WTC11 (cell line): ENCODE data around the gene MAB21L3. TPM values are rescaled to one million over a fixed set of nuclear protein-coding genes. Genes with fewer than 3 reads are reported as not detected.

Experiments used
- ATAC-seq: fragments of 200-7000 bp; cut with Tn5 transposase; 2 replicates; pipeline ENCODE4 v1.10.0; 2021; ENCODE audit warnings: mild to moderate bottlenecking, moderate library complexity
- CTCF ChIA-PET: fragments of 300-600 bp; sonication (Branson Sonifier 250); formaldehyde crosslinking; loops from one replicate; lab custom pipeline; 2021; ENCODE audit warnings: antibody characterized with exemption; lab: Charles Lee
- POLR2A ChIA-PET: fragments of 350-600 bp; sonication (Branson Sonifier 250); formaldehyde crosslinking; loops from one replicate; lab custom pipeline; 2021; ENCODE audit warnings: antibody characterized with exemption; lab: Charles Lee
- DNase-seq: peaks from one replicate; pipeline ENCODE4 v3.0.0; 2021; ENCODE audit warnings: low spot score
- H3K27ac Mint-ChIP-seq: 2 replicates; pipeline ENCODE4 v1.8.0; 2021; ENCODE audit warnings: mixed read lengths
- H3K27me3 Mint-ChIP-seq: 2 replicates; pipeline ENCODE4 v1.8.0; 2021; ENCODE audit warnings: low read depth, mild to moderate bottlenecking, moderate library complexity, mixed read lengths
- H3K36me3 Mint-ChIP-seq: 2 replicates; pipeline ENCODE4 v1.8.0; 2021; ENCODE audit warnings: mixed read lengths
- H3K4me1 Mint-ChIP-seq: 2 replicates; pipeline ENCODE4 v1.8.0; 2022; ENCODE audit warnings: mixed read lengths
- H3K4me3 Mint-ChIP-seq: 2 replicates; pipeline ENCODE4 v1.8.0; 2021; ENCODE audit warnings: mild to moderate bottlenecking, moderate library complexity, mixed read lengths
- H3K9me3 Mint-ChIP-seq: 2 replicates; pipeline ENCODE4 v1.8.0; 2021; ENCODE audit warnings: mixed read lengths
- GABPB1 ChIP-seq: sonication (generic); formaldehyde crosslinking; IDR thresholded peaks from 2 replicates; pipeline ENCODE4 v1.8.1; 2023; ENCODE audit warnings: mild to moderate bottlenecking, missing genetic modification reagents
- GRHL2 ChIP-seq: fragments of 250-450 bp; sonication (Bioruptor Pico); IDR thresholded peaks from 2 replicates; pipeline ENCODE4 v1.8.0; 2022; ENCODE audit warnings: mild to moderate bottlenecking, moderate library complexity; ENCODE audit not compliant: insufficient replicate concordance, severe bottlenecking
- IRF2 ChIP-seq: sonication (generic); formaldehyde crosslinking; IDR thresholded peaks from 2 replicates; pipeline ENCODE4 v1.8.0; 2022; ENCODE audit warnings: low read depth, missing genetic modification reagents, borderline replicate concordance
- JAZF1 ChIP-seq: fragments of 250-450 bp; sonication (Bioruptor Pico); IDR thresholded peaks from 2 replicates; pipeline ENCODE4 v1.9.0; 2021; ENCODE audit warnings: moderate library complexity, mild to moderate bottlenecking, inconsistent platforms
- NR3C1 ChIP-seq: sonication (generic); formaldehyde crosslinking; conservative IDR thresholded peaks from 2 replicates; pipeline ENCODE4 v1.8.1; 2023; ENCODE audit warnings: low read depth, mild to moderate bottlenecking, missing genetic modification reagents
- SMAD3 ChIP-seq: sonication (generic); formaldehyde crosslinking; IDR thresholded peaks from 2 replicates; pipeline ENCODE4 v1.8.0; 2022; ENCODE audit warnings: missing genetic modification reagents, mild to moderate bottlenecking, borderline replicate concordance
- TEAD1 ChIP-seq: sonication (generic); formaldehyde crosslinking; IDR thresholded peaks from 2 replicates; pipeline ENCODE4 v1.8.0; 2022; ENCODE audit warnings: mild to moderate bottlenecking, missing genetic modification reagents
- TEAD4 ChIP-seq: sonication (generic); formaldehyde crosslinking; IDR thresholded peaks from 2 replicates; pipeline ENCODE4 v1.8.0; 2022; ENCODE audit warnings: mild to moderate bottlenecking, missing genetic modification reagents
- ZBTB21 ChIP-seq: sonication (generic); formaldehyde crosslinking; IDR thresholded peaks from 2 replicates; pipeline ENCODE4 v1.8.1; 2023; ENCODE audit warnings: mild to moderate bottlenecking, missing genetic modification reagents, borderline replicate concordance
- ZNF317 ChIP-seq: sonication (generic); formaldehyde crosslinking; IDR thresholded peaks from 2 replicates; pipeline ENCODE4 v1.8.1; 2023; ENCODE audit warnings: low read depth, mild to moderate bottlenecking, moderate library complexity, missing genetic modification reagents, borderline replicate concordance
- ZNF423 ChIP-seq: fragments of 250-450 bp; sonication (Bioruptor Pico); IDR thresholded peaks from 2 replicates; pipeline ENCODE4 v2.1.2; 2022; ENCODE audit warnings: mild to moderate bottlenecking, moderate library complexity
- total RNA-seq: library from RNA; stranded (reverse); gene quantifications from 3 replicates; pipeline ENCODE4 v1.2.3, GENCODE V29; 2021
- TF ChIP-seq, protein P1 (sequence below): sonication (generic); formaldehyde crosslinking; IDR thresholded peaks from 2 replicates; pipeline ENCODE4 v1.8.1; 2022; ENCODE audit warnings: low read depth, missing genetic modification reagents, borderline replicate concordance
- TF ChIP-seq, protein P2 (sequence below): fragments of 250-450 bp; sonication (Bioruptor Pico); IDR thresholded peaks from 2 replicates; pipeline ENCODE4 v1.9.0; 2021; ENCODE audit warnings: mild to moderate bottlenecking, borderline replicate concordance
- TF ChIP-seq, protein P3 (sequence below): fragments of 250-450 bp; sonication (Bioruptor Pico); IDR thresholded peaks from 2 replicates; pipeline ENCODE4 v2.1.2; 2022; ENCODE audit warnings: mild to moderate bottlenecking, moderate library complexity
- TF ChIP-seq, protein P4 (sequence below): sonication (generic); formaldehyde crosslinking; IDR thresholded peaks from 2 replicates; pipeline ENCODE4 v1.8.1; 2023; ENCODE audit warnings: mild to moderate bottlenecking, missing genetic modification reagents, moderate library complexity
- TF ChIP-seq, protein P5 (sequence below): fragments of 250-450 bp; sonication (Bioruptor Pico); conservative IDR thresholded peaks from 2 replicates; pipeline ENCODE4 v1.9.0; 2021; ENCODE audit warnings: mild to moderate bottlenecking
- TF ChIP-seq, protein P6 (sequence below): fragments of 250-450 bp; sonication (Bioruptor Pico); IDR thresholded peaks from 2 replicates; pipeline ENCODE4 v1.9.0; 2021; ENCODE audit warnings: moderate library complexity, mild to moderate bottlenecking, inconsistent platforms, borderline replicate concordance
- TF ChIP-seq, protein P7 (sequence below): sonication (generic); formaldehyde crosslinking; IDR thresholded peaks from 2 replicates; pipeline ENCODE4 v1.8.0; 2022; ENCODE audit warnings: missing genetic modification reagents
- TF ChIP-seq, protein P8 (sequence below): sonication (generic); formaldehyde crosslinking; IDR thresholded peaks from 2 replicates; pipeline ENCODE4 v1.8.0; 2022; ENCODE audit warnings: mild to moderate bottlenecking, missing genetic modification reagents

Gene MAB21L3
- total RNA-seq, 1 experiment from 2014 or later, result not detected

DNA sequence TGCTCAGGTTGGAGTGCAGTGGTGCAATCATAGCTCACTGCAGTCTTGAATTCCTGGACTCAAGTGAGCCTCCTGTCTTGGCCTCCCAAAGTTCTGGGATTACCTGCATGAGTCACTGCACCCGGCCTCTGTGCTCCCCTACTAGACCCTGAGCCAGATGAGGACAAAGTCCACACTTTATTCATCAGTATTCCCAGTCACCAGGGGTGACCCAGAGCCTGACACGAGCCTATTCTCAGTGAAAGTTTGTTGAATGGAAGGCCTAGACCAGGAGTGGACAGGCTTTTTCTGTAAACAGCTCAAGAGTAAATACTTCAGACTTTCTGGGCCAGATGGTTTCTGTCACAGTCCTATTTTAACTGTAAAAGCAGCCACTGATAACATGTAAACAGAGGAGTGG is 68.2 kb downstream of the MAB21L3 start:
- no peak for DNase-seq
- no peaks in the 10 kb centered on the region for H3K4me1 Mint-ChIP-seq
- no peak overlapping the region for H3K27ac Mint-ChIP-seq
- ChIA-PET POLR2A (no interaction called here), CTCF (no interaction called here)
- TF ChIP-seq, protein P1, sequence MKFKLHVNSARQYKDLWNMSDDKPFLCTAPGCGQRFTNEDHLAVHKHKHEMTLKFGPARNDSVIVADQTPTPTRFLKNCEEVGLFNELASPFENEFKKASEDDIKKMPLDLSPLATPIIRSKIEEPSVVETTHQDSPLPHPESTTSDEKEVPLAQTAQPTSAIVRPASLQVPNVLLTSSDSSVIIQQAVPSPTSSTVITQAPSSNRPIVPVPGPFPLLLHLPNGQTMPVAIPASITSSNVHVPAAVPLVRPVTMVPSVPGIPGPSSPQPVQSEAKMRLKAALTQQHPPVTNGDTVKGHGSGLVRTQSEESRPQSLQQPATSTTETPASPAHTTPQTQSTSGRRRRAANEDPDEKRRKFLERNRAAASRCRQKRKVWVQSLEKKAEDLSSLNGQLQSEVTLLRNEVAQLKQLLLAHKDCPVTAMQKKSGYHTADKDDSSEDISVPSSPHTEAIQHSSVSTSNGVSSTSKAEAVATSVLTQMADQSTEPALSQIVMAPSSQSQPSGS, result no peak
- TF ChIP-seq GRHL2 (no peak), TEAD4 (no peak), GABPB1 (CRISPR knock-in tag) (peak; percentile 46; the same call in 1 of the 2 replicates)
- TF ChIP-seq, protein P2, sequence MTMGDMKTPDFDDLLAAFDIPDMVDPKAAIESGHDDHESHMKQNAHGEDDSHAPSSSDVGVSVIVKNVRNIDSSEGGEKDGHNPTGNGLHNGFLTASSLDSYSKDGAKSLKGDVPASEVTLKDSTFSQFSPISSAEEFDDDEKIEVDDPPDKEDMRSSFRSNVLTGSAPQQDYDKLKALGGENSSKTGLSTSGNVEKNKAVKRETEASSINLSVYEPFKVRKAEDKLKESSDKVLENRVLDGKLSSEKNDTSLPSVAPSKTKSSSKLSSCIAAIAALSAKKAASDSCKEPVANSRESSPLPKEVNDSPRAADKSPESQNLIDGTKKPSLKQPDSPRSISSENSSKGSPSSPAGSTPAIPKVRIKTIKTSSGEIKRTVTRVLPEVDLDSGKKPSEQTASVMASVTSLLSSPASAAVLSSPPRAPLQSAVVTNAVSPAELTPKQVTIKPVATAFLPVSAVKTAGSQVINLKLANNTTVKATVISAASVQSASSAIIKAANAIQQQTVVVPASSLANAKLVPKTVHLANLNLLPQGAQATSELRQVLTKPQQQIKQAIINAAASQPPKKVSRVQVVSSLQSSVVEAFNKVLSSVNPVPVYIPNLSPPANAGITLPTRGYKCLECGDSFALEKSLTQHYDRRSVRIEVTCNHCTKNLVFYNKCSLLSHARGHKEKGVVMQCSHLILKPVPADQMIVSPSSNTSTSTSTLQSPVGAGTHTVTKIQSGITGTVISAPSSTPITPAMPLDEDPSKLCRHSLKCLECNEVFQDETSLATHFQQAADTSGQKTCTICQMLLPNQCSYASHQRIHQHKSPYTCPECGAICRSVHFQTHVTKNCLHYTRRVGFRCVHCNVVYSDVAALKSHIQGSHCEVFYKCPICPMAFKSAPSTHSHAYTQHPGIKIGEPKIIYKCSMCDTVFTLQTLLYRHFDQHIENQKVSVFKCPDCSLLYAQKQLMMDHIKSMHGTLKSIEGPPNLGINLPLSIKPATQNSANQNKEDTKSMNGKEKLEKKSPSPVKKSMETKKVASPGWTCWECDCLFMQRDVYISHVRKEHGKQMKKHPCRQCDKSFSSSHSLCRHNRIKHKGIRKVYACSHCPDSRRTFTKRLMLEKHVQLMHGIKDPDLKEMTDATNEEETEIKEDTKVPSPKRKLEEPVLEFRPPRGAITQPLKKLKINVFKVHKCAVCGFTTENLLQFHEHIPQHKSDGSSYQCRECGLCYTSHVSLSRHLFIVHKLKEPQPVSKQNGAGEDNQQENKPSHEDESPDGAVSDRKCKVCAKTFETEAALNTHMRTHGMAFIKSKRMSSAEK (CRISPR knock-in tag), result no peak
- TF ChIP-seq, protein P3, sequence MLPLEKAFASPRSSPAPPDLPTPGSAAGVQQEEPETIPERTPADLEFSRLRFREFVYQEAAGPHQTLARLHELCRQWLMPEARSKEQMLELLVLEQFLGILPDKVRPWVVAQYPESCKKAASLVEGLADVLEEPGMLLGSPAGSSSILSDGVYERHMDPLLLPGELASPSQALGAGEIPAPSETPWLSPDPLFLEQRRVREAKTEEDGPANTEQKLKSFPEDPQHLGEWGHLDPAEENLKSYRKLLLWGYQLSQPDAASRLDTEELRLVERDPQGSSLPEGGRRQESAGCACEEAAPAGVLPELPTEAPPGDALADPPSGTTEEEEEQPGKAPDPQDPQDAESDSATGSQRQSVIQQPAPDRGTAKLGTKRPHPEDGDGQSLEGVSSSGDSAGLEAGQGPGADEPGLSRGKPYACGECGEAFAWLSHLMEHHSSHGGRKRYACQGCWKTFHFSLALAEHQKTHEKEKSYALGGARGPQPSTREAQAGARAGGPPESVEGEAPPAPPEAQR (CRISPR knock-in tag), result no peak
- TF ChIP-seq, protein P4, sequence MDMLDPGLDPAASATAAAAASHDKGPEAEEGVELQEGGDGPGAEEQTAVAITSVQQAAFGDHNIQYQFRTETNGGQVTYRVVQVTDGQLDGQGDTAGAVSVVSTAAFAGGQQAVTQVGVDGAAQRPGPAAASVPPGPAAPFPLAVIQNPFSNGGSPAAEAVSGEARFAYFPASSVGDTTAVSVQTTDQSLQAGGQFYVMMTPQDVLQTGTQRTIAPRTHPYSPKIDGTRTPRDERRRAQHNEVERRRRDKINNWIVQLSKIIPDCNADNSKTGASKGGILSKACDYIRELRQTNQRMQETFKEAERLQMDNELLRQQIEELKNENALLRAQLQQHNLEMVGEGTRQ (CRISPR knock-in tag), result no peak
- TF ChIP-seq, protein P5, sequence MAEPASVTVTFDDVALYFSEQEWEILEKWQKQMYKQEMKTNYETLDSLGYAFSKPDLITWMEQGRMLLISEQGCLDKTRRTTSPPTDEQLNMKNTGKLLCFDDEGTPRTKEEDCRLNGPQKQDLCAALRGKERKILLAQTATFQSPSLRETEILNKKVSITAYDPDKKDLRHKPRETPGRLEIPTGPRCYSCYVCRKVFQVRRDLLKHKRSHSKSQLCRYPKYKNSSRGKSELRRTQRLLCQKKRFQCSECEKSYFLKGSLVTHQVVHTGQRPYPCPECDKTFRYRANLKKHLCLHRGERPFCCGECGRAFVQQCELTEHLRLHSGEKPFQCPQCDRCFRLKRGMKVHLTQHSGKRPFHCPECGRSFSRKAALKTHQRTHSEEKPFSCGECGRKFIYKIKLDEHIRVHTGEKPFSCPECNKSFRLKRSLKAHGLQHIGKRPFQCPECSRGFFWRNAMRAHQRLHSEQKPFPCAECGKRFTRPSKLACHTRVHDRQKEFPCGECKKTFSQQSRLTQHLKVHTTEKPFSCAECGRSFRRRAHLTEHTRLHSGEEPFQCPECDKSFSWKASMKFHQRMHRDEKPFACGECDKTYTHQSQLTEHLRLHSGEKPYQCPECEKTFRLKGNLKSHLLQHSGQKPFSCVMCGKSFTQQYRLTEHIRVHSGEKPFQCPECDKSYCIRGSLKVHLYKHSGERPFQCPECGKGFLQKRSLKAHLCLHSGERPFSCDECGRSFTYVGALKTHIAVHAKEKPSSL, result no peak
- no peaks in the 10 kb centered on the region for H3K27me3 Mint-ChIP-seq
- H3K9me3 Mint-ChIP-seq, result peaks cover 5% of the 10 kb centered on the region; the same call in 1 of the 2 replicates
- no peaks in the 10 kb centered on the region for H3K36me3 Mint-ChIP-seq
- ATAC-seq, result no peak
- no peak overlapping the region for H3K4me3 Mint-ChIP-seq

DNA sequence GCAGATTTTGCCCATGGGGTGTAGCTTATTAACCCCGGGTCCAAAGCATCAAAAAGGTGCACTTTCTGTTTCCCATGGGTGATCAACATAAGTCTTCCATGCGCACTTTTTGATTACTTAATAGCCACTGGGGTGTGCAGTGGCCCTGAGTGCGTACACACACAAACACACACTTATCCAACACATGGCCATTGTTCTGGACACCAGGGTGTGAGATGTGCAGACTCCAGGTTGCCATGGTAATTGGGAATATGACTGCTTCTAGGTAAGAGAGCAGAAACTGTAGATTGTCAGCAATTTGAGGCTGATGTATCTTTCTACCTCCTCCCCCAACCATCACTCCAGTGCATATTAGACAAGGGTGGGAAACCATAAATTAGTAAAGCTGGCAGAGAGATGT is 68.8 kb downstream of the MAB21L3 start:
- no peak for ATAC-seq
- no peak overlapping the region for H3K4me3 Mint-ChIP-seq
- no peaks in the 10 kb centered on the region for H3K36me3 Mint-ChIP-seq
- CTCF ChIA-PET, result no interaction called here
- DNase-seq, result no peak
- no peaks in the 10 kb centered on the region for H3K4me1 Mint-ChIP-seq
- TF ChIP-seq, protein P6, sequence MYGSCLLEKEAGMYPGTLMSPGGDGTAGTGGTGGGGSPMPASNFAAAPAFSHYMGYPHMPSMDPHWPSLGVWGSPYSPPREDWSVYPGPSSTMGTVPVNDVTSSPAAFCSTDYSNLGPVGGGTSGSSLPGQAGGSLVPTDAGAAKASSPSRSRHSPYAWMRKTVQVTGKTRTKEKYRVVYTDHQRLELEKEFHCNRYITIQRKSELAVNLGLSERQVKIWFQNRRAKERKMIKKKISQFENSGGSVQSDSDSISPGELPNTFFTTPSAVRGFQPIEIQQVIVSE (CRISPR knock-in tag), result no peak
- TF ChIP-seq SMAD3 (CRISPR knock-in tag) (no peak), ZBTB21 (CRISPR knock-in tag) (no peak), GRHL2 (no peak), IRF2 (CRISPR knock-in tag) (no peak), ZNF423 (CRISPR knock-in tag) (no peak), NR3C1 (no peak), TEAD4 (no peak), TEAD1 (CRISPR knock-in tag) (no peak), JAZF1 (no peak), ZNF317 (CRISPR knock-in tag) (no peak)
- TF ChIP-seq, protein P7, sequence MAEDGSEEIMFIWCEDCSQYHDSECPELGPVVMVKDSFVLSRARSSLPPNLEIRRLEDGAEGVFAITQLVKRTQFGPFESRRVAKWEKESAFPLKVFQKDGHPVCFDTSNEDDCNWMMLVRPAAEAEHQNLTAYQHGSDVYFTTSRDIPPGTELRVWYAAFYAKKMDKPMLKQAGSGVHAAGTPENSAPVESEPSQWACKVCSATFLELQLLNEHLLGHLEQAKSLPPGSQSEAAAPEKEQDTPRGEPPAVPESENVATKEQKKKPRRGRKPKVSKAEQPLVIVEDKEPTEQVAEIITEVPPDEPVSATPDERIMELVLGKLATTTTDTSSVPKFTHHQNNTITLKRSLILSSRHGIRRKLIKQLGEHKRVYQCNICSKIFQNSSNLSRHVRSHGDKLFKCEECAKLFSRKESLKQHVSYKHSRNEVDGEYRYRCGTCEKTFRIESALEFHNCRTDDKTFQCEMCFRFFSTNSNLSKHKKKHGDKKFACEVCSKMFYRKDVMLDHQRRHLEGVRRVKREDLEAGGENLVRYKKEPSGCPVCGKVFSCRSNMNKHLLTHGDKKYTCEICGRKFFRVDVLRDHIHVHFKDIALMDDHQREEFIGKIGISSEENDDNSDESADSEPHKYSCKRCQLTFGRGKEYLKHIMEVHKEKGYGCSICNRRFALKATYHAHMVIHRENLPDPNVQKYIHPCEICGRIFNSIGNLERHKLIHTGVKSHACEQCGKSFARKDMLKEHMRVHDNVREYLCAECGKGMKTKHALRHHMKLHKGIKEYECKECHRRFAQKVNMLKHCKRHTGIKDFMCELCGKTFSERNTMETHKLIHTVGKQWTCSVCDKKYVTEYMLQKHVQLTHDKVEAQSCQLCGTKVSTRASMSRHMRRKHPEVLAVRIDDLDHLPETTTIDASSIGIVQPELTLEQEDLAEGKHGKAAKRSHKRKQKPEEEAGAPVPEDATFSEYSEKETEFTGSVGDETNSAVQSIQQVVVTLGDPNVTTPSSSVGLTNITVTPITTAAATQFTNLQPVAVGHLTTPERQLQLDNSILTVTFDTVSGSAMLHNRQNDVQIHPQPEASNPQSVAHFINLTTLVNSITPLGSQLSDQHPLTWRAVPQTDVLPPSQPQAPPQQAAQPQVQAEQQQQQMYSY (CRISPR knock-in tag), result no peak
- TF ChIP-seq, protein P8, sequence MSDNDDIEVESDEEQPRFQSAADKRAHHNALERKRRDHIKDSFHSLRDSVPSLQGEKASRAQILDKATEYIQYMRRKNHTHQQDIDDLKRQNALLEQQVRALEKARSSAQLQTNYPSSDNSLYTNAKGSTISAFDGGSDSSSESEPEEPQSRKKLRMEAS, result no peak
- POLR2A ChIA-PET, result no interaction called here
- H3K9me3 Mint-ChIP-seq, result peaks cover 5% of the 10 kb centered on the region; the same call in 1 of the 2 replicates
- H3K27ac Mint-ChIP-seq, result no peak overlapping the region
- no peaks in the 10 kb centered on the region for H3K27me3 Mint-ChIP-seq
